HG03064 (cell line): ENCODE data around the gene SLU7.
"Not testable (repeated sequence)": the region's sequence is repeated elsewhere in the genome, so short reads cannot be mapped to it uniquely, and the experiment has no call there.

Experiments used
- ATAC-seq: cut with Tn5 transposase; IDR thresholded peaks from one replicate; pipeline ENCODE4 v1.9.1; 2021; ENCODE audit warnings: low read depth; ENCODE audit not compliant: unreplicated experiment

SLU7 gene

DNA sequence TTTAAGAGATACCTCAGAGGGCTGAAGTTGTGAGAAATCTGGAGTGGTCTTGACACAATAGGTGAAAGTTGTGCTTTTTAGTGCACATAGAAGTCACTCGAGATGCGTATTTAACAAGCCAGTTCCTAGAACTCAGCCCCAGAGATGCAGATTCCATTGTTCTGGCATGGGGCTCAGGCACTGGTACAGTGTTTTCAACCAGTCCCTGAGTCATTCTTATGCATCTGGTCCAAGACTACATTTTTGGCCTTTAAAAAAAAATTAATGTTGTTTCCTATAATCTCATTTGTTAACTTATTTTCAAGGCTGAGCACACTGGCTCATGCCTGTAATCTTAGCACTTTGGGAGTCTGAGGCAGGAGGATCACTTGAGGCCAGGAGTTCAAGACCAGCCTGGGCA is 32.4 kb upstream of the SLU7 start:
- ATAC-seq = no peak

DNA sequence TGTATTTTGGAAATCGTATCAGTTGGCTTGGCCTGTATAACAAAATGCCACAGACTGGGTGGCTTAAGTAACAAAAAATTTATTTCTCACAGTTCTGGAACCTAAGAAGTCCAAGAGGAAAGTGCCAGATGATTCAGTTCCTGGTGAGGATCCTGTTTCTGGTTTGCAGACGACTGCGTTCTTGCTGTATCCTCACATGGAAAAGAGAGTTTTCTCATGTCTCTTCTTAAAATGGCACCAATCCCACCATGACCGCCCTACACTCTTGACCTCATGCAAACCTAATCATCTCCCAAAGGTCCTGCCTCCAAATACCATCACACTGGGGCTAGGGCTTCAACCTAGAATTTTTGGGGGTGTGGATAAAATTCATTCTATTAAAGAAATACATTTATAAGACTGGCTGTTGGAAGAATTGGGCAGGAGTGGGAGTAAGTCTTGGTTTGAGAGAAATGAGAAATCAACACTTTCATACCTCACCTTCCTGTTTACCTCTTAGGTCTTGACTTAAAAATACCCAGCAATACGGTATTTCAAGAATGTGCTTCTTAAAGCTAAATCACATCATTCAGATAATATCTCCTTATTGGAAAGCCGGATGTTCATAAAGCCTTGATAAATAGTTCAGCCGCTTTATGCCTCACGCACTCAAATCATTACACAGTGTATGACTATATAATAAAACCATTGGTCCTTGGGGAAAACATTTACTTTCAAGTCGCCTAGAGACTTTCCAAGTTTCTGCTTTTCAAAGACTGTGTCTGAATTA is 31.5 kb upstream of the SLU7 start:
- ATAC-seq = peak; percentile 50

DNA sequence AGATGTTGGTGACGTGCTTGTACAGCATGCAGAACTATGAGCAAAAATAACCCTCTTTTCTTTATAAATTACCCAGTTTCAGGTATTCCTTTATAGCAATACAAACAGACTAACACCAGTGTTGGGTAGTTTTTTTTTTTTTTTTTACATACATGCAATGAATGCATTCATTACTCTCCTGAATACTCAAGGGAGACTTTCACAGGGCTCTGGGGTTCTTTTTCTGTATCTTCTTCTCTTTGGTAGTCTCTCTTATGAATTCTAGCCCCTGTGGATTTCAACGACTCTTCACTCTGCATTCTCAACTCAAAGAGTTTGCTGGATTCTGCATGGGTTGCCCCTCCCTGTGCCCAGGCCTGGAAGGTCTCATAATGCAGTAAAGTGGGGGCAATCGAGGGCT is 30.6 kb upstream of the SLU7 start:
- ATAC-seq = no peak

GRCh38 chr5:160448886-160449285 is 30.0 kb upstream of the SLU7 start:
- no peak for ATAC-seq

DNA sequence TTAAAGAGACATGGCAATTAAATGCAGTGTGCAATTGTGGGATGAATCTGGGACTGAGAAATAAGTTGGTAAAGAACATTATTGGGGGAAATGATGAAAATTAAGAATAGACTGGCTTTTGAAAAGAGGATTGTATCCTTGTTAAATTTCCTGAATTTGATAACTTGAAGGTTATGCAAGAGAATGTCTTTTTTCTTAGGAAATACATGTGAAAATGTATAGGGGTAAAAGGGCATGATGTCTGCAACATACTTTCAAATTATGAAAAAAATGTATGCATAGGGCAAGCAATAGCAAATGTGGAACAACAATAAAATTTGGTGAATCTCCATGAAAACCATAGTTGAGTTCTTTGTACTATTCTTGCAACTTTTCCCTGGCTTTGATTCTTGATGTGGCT is 26.9 kb upstream of the SLU7 start:
- no peak for ATAC-seq

DNA sequence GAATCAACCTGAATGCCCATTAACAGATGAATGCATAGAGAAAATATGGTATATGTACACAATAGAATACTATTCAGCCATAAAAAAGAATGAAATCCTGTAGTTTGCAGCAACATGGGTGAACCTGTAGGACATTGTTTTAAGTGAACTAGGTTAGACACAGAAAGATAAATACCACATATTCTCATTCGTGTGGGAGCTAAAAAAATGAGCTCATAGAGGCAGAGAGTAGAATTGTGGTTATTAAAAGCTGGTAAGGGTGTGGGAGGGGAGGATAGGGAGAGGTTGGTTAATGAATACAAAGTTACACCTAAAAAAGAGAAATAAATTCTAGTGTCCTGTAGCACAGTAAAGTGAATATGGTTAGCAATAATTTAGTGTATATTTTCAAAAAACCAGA is 26.3 kb upstream of the SLU7 start:
- peak; percentile 33 for ATAC-seq

GRCh38 chr5:160444407-160444806 is 25.5 kb upstream of the SLU7 start:
- ATAC-seq = no peak

GRCh38 chr5:160442824-160443431 is 24.0 kb upstream of the SLU7 start:
- no peak for ATAC-seq

GRCh38 chr5:160441311-160441781 is 22.5 kb upstream of the SLU7 start:
- peak; percentile 16 for ATAC-seq

GRCh38 chr5:160439205-160439600 is 20.3 kb upstream of the SLU7 start:
- ATAC-seq = peak; percentile 56

GRCh38 chr5:160438316-160439204 is 19.7 kb upstream of the SLU7 start:
- peak; percentile 27 for ATAC-seq

DNA sequence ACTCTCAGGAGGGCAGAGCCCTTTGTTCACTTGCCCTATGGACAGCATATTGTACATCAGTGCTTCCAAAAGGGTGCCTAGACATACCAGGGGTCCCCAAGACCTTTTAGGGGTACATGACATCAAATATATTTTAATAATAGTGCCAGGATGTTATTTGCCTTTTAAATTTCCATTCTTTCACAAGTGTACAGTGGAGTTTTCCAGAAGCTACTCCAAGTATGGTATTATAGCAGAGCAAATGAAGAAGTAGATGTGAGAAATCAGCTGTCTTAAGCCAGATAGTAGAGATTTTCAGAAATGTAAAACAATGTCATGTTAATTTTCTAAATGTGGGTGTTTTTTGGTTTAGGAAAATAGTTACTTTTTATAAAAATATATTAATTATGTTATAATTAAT is 18.4 kb upstream of the SLU7 start:
- ATAC-seq = no peak

DNA sequence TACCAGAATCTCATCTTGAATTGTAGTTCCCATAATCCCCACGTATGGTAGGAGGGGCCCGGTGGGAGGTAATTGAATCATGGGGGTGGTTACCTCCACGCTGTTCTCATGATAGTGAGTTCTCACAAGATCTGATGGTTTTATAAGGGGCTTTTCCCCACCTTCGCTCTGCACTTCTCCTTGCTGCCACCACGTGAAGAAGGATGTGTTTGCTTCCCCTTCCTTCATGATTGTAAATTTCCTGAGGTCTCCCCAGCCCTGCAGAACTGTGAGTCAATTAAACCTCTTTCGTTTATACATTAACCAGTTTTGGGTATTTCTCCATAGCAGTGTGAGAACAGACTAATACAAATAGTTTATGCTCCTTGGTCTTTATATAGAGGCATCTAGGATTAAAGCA is 17.8 kb upstream of the SLU7 start:
- ATAC-seq = not testable (repeated sequence)

DNA sequence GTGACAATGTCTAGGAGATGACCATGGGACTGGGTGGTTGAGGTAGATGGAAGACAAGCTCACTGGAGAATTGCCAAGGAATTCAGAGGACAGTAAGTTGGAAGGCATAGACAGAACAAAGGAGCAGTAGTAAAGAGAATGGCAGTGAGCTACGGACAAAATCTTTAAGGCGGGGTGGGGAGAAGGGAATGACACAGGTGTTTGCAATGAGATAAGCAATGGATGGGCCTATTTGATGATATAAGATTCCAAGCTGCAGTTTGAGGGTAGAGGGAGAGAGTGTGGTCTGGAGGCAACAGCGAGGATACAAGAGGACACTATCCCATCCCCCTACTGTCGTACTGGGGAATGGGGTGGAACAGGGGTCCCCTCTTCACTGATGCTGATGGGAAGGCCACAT is 17.1 kb upstream of the SLU7 start:
- ATAC-seq = no peak

GRCh38 chr5:160435532-160435931 is 16.7 kb upstream of the SLU7 start:
- ATAC-seq = no peak

- peak; percentile 80 for ATAC-seq
These were observed 15.2 kb upstream of the SLU7 start for GRCh38 chr5:160434022-160434531.

GRCh38 chr5:160432787-160433186 is 13.9 kb upstream of the SLU7 start:
- ATAC-seq = no peak

GRCh38 chr5:160432196-160432595 is 13.3 kb upstream of the SLU7 start:
- ATAC-seq = no peak

- no peak for ATAC-seq
These were observed 8.7 kb upstream of the SLU7 start for GRCh38 chr5:160427607-160428006.

DNA sequence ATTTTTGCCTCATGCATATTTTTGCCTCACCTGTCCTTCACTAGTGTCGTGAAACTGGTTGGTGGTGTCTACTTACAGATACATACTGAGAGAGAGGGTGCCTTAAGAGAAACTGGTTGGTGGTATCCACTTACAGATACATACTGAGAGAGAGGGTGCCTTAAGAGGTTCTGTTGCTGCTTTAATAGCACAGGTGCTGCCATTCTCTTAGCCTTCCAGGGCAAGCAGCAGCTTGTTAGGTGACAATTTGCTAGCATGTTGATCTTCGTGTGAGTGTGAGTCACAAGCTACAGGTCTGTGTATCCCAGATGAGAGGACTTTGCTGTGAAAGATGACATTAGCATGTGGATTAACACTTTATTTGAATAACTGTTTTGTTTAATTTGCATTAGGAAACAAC is 4.2 kb upstream of the SLU7 start:
- no peak for ATAC-seq

DNA sequence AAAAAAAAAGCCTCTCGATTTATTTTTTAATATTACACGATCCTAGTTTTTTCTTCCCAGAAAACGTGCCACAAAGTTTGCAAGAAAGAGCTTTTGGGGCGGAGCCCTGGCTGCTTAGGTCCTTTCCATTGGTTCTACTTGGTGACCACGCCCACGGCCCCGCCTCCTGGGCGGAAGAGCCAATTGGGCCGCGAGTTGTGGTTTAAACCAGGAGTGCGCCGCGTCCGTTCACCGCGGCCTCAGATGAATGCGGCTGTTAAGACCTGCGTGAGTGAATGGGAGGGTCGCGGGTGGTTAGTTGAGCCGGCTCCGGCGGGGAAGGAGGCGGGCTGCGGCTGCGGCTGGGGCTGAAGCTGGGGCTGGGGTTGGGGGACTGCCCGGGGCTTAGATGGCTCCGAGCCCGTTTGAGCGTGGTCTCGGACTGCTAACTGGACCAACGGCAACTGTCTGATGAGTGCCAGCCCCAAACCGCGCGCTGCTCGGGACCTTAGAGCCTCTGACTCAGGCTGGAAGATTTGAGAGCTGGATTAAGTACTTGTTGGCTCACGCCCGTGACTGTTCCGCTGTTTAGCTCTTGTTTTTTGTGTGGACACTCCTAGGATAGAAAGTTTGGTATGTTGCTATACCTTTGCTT is 2.9 kb upstream of the SLU7 start, which contains the start of gene PTTG1:
TSS of gene PTTG1 (plus strand) at position 231 of the 634 bp plus-strand sequence. CDS start 458 bp downstream, outside the sequence.
- peak; percentile 71 for ATAC-seq
